ENCODE measurements around the gene RPS16. TPM values are rescaled to one million over a fixed set of nuclear protein-coding genes. Genes with fewer than 3 reads are reported as not detected.

Gene RPS16
- total RNA-seq, 2 donors from 2014 or later, result 1,032 to 1,330 TPM

- Histone ChIP-seq H3K27me3 (no peaks in the 10 kb centered on the region), H3K4me3 (no peak overlapping the region), H3K4me1 (peaks cover 0 to under 1% of the 10 kb centered on the region in 2 donors), H3K36me3 (peaks cover 53% of the 10 kb centered on the region), H3K9me3 (no peaks in the 10 kb centered on the region), H3K27ac (no peak overlapping the region)
- DNase-seq (ENCODE audit: low spot score), result no peak
- no peak for TF ChIP-seq CTCF (IDR thresholded peaks at IDR 0.05)
These were observed 15.0 kb downstream of the RPS16 start for GRCh38 chr19:39420769-39421168.

GRCh38 chr19:39419003-39419402, 16.7 kb downstream of the RPS16 start:
- Histone ChIP-seq H3K9me3 (no peaks in the 10 kb centered on the region), H3K27ac (no peak overlapping the region), H3K36me3 (peaks cover 53% of the 10 kb centered on the region), H3K4me3 (no peak overlapping the region), H3K27me3 (no peaks in the 10 kb centered on the region), H3K4me1 (peaks cover 0 to 18% of the 10 kb centered on the region in 2 donors)
- no peak for DNase-seq (ENCODE audit: low spot score)
- TF ChIP-seq CTCF (IDR thresholded peaks at IDR 0.05), result no peak

- no peak for DNase-seq (ENCODE audit: low spot score)
- Histone ChIP-seq H3K9me3 (no peaks in the 10 kb centered on the region), H3K4me1 (peaks cover 0 to 22% of the 10 kb centered on the region in 2 donors), H3K4me3 (no peak overlapping the region), H3K27ac (no peak overlapping the region), H3K36me3 (peaks cover 44% of the 10 kb centered on the region), H3K27me3 (no peaks in the 10 kb centered on the region)
- no peak for TF ChIP-seq CTCF (IDR thresholded peaks at IDR 0.05)
These were observed 18.1 kb downstream of the RPS16 start for GRCh38 chr19:39417463-39418181.

GRCh38 chr19:39416152-39417120, 19.3 kb downstream of the RPS16 start:
- Histone ChIP-seq H3K4me3 (no peak overlapping the region), H3K36me3 (peaks cover 32% of the 10 kb centered on the region), H3K9me3 (no peaks in the 10 kb centered on the region), H3K4me1 (peaks cover 0 to 26% of the 10 kb centered on the region in 2 donors), H3K27me3 (no peaks in the 10 kb centered on the region), H3K27ac (no peak overlapping the region)
- no peak for TF ChIP-seq CTCF (IDR thresholded peaks at IDR 0.05)
- no peak for DNase-seq (ENCODE audit: low spot score)

GRCh38 chr19:39415111-39416046, 20.4 kb downstream of the RPS16 start:
- H3K4me3 ChIP-seq, result peak overlapping the region; percentile 86 to 91
- no peaks in the 10 kb centered on the region for H3K27me3 ChIP-seq
- peaks cover 29% of the 10 kb centered on the region for H3K36me3 ChIP-seq
- H3K27ac ChIP-seq, result peak overlapping the region; percentile 2 to 100
- DNase-seq (ENCODE audit: low spot score), result no peak
- H3K4me1 ChIP-seq, result peaks cover 0 to 37% of the 10 kb centered on the region in 2 donors
- no peak for TF ChIP-seq CTCF (IDR thresholded peaks at IDR 0.05)
- H3K9me3 ChIP-seq, result no peaks in the 10 kb centered on the region

Data from right atrium auricular region (tissue), 2 donors.